Fibroblast of lung (primary cell): ENCODE data around the gene CCDC183. TPM values are rescaled to one million over a fixed set of nuclear protein-coding genes. Genes with fewer than 3 reads are reported as not detected.
A peak's percentile ranks its signal among the peaks of the same experiment; 100 is the strongest.

Experiments
- DNase-seq, 2 donors: peaks; one replicate each; pipeline versions ENCODE4 v3.0.0 to v3.0.0-alpha.2; 2010; ENCODE audit warnings: low read depth in 2 of 2
- H2AFZ ChIP-seq: 2 replicates; pipeline ENCODE4 v1.5.1; 2012; ENCODE audit warnings: low read length, control low read depth, inconsistent platforms
- H3K27ac ChIP-seq: 2 replicates; pipeline ENCODE4 v1.5.1; 2011; ENCODE audit warnings: low read length, control low read depth; ENCODE audit not compliant: insufficient read depth
- H3K27me3 ChIP-seq: 2 replicates; pipeline ENCODE4 v1.5.1; 2011; ENCODE audit warnings: mild to moderate bottlenecking, low read length; ENCODE audit not compliant: control insufficient read depth, insufficient read depth
- H3K36me3 ChIP-seq: 2 replicates; pipeline ENCODE4 v1.5.1; 2011; ENCODE audit warnings: low read length; ENCODE audit not compliant: control insufficient read depth, insufficient read depth
- H3K4me1 ChIP-seq: 2 replicates; pipeline ENCODE4 v1.5.1; 2011; ENCODE audit warnings: low read length; ENCODE audit not compliant: control insufficient read depth, insufficient read depth; ENCODE audit errors: extremely low read depth
- H3K4me2 ChIP-seq: 2 replicates; pipeline ENCODE4 v1.5.1; 2011; ENCODE audit warnings: low read length, control low read depth; ENCODE audit not compliant: insufficient read depth; ENCODE audit errors: extremely low read depth
- H3K4me3 ChIP-seq, 4 experiments: fragments of 200-600 bp in 1 of 4; sonication (generic) in 1 of 4; replicated peaks in 1 of 4; 2 replicates each; pipeline ENCODE4 v1.5.1; 2011 to 2016; ENCODE audit warnings: low read length in 4 of 4, low read depth in 3 of 4, mild to moderate bottlenecking in 3 of 4, control low read depth in 2 of 4, inconsistent platforms in 1 of 4, mixed read lengths in 1 of 4; ENCODE audit not compliant: insufficient read depth in 1 of 4; ENCODE audit errors: control extremely low read depth in 1 of 4
- H3K79me2 ChIP-seq: 2 replicates; pipeline ENCODE4 v1.5.1; 2012; ENCODE audit warnings: mild to moderate bottlenecking, low read length, inconsistent platforms; ENCODE audit not compliant: control insufficient read depth, insufficient read depth
- H3K9ac ChIP-seq: 2 replicates; pipeline ENCODE4 v1.5.1; 2011; ENCODE audit warnings: mild to moderate bottlenecking, low read length, control low read depth; ENCODE audit not compliant: insufficient read depth
- H3K9me3 ChIP-seq: 2 replicates; pipeline ENCODE4 v1.5.1; 2012; ENCODE audit warnings: low read depth, low read length; ENCODE audit not compliant: control insufficient read depth, insufficient read depth
- H4K20me1 ChIP-seq: 2 replicates; pipeline ENCODE4 v1.5.1; 2011; ENCODE audit warnings: low read length; ENCODE audit not compliant: control insufficient read depth, insufficient read depth; ENCODE audit errors: extremely low read depth
- EZH2 ChIP-seq: IDR thresholded peaks from 2 replicates; pipeline ENCODE4 v1.5.1; 2012; ENCODE audit warnings: low read length, control low read depth, mild to moderate bottlenecking; ENCODE audit errors: missing control alignments
- polyA plus RNA-seq, 2 donors: library from polyadenylated mRNA; depleted of rRNA in 1 of 2; stranded (reverse) in 1 of 2; unstranded in 1 of 2; fragments of >200 nt; gene quantifications; 2 replicates each; pipeline ENCODE4 v1.2.1, GENCODE V29; 2011 to 2012; ENCODE audit warnings: missing spikeins in 1 of 2
- total RNA-seq: library from RNA; depleted of rRNA; stranded (reverse); fragments of >200 nt; gene quantifications from 2 replicates; pipeline ENCODE4 v1.2.1, GENCODE V29; 2014
- TF ChIP-seq, protein P1 (sequence below), 2 donors: IDR thresholded peaks in 1 of 2; conservative IDR thresholded peaks in 1 of 2; 1 replicate in 1 of 2; 2 replicates in 1 of 2; pipeline ENCODE4 v1.5.1; 2011 to 2012; ENCODE audit warnings: low read length in 2 of 2, control low read depth in 1 of 2, inconsistent platforms in 1 of 2, low read depth in 1 of 2, mild to moderate bottlenecking in 1 of 2

The CCDC183 gene
- total and polyA plus RNA-seq, 2 donors (not counting 1 experiment from before 2014, with no cell fraction given), result 0.35 to 0.99 TPM

DNA sequence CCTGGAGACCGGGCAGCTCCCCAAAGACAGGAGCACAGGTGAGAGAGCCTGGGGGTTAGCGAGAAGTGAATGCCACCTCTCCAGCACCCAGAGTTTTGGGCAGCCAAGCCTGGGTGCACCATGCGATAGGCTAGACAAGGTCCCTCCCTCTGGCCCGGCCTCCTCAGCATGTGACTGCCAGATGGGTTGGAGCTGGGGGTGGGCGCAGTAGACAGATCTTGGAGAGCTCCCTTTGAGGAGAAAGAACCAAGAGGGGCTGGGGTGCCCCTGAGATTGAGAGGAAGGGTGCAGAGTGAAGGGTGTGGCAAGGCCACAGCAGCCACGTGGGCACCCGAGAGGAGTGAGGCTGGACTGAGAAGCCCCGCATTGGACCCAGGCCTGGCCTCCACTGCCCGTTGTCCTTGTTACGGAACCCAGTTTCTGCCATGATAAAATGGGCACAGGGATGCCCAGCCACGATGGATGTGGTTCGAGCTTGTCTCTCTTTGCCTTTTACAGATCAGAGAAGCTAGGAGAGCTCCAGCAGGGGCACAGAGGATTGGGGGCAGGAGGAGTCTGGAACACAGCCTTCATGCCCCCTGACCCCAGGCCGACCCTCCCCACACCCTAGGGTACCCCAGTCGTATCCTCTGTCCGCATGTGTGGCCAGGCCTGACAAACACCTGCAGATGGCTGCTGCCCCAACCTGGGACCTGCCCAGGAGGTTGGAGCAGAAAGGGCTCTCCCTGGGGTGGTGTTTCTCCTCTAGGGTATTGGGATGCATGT is 3.6 kb upstream of the CCDC183 start:
- peaks cover 4% of the 10 kb centered on the region for H3K4me1 ChIP-seq
- H3K27me3 ChIP-seq, result peaks cover 10% of the 10 kb centered on the region
- no peak for DNase-seq
- TF ChIP-seq EZH2, result no peak
- TF ChIP-seq, protein P1, sequence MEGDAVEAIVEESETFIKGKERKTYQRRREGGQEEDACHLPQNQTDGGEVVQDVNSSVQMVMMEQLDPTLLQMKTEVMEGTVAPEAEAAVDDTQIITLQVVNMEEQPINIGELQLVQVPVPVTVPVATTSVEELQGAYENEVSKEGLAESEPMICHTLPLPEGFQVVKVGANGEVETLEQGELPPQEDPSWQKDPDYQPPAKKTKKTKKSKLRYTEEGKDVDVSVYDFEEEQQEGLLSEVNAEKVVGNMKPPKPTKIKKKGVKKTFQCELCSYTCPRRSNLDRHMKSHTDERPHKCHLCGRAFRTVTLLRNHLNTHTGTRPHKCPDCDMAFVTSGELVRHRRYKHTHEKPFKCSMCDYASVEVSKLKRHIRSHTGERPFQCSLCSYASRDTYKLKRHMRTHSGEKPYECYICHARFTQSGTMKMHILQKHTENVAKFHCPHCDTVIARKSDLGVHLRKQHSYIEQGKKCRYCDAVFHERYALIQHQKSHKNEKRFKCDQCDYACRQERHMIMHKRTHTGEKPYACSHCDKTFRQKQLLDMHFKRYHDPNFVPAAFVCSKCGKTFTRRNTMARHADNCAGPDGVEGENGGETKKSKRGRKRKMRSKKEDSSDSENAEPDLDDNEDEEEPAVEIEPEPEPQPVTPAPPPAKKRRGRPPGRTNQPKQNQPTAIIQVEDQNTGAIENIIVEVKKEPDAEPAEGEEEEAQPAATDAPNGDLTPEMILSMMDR (conservative IDR thresholded peaks at IDR 0.05 in 1 of 2, IDR thresholded peaks at IDR 0.05 in 1 of 2; ENCODE audit: low read depth in 1 of 2, low read length in 2 of 2), result no peak
- no peak overlapping the region for H3K9ac ChIP-seq
- peak overlapping the region; percentile 90 for H3K4me2 ChIP-seq
- H3K36me3 ChIP-seq, result peaks cover 2% of the 10 kb centered on the region
- no peak overlapping the region for H2AFZ ChIP-seq
- H4K20me1 ChIP-seq, result no peaks in the 10 kb centered on the region
- H3K4me3 ChIP-seq, result peak overlapping the region in 1 of 4 experiments; percentile 90
- H3K79me2 ChIP-seq, result peaks cover 4% of the 10 kb centered on the region
- no peaks in the 10 kb centered on the region for H3K9me3 ChIP-seq
- no peak overlapping the region for H3K27ac ChIP-seq

GRCh38 chr9:136793086-136793946 is 2.8 kb upstream of the CCDC183 start:
- Histone ChIP-seq H3K36me3 (peaks cover 2% of the 10 kb centered on the region), H3K27ac (no peak overlapping the region), H4K20me1 (no peaks in the 10 kb centered on the region), H2AFZ (no peak overlapping the region), H3K9me3 (no peaks in the 10 kb centered on the region), H3K4me2 (no peak overlapping the region), H3K4me1 (peaks cover 4% of the 10 kb centered on the region), H3K79me2 (peaks cover 4% of the 10 kb centered on the region), H3K4me3 (no peak overlapping the region), H3K9ac (no peak overlapping the region), H3K27me3 (peaks cover 10% of the 10 kb centered on the region)
- no peak for TF ChIP-seq EZH2
- TF ChIP-seq, protein P1 (conservative IDR thresholded peaks at IDR 0.05 in 1 of 2, IDR thresholded peaks at IDR 0.05 in 1 of 2; ENCODE audit: low read depth in 1 of 2, low read length in 2 of 2), result no peak
- DNase-seq, result no peak

DNA sequence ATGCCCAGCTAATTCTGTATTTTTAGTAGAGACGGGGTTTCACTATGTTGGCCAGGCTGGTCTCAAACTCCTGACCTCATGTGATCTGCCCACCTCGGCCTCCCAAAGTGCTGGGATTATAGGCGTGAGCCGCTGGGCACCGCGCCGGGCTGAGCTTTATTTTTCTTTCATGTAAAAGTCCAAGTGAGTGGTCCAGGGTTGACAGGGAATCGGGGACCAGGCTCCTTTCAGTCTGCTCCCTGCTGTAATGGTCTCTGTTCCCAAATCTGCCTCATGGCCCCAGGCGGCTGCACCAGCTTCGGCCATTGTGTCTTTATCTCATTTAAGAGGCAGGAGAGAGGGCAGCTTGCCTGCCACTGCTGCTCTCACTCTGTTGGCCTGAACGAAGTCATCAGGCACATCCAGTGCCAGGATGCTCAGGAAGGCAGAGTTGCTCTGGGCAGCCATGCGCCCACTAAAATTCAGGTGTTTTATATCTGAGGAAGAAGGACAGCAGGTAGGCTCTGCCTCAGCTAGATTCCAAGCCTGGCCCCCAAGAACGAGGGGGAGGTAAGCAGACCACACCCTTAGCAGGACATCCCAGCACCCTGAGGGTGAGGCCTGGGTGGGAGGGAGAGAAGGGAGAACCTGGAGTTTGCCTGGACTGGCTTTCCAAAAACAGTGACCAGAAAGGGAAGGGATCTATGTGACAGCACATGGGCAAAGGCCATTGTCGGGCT is 1.7 kb upstream of the CCDC183 start:
- Histone ChIP-seq H4K20me1 (no peaks in the 10 kb centered on the region), H3K79me2 (peaks cover 4% of the 10 kb centered on the region), H3K4me2 (no peak overlapping the region), H3K27ac (no peak overlapping the region), H3K36me3 (peaks cover 2% of the 10 kb centered on the region), H3K9ac (no peak overlapping the region), H3K9me3 (no peaks in the 10 kb centered on the region), H3K4me3 (no peak overlapping the region), H3K4me1 (peaks cover 4% of the 10 kb centered on the region), H3K27me3 (peaks cover 20% of the 10 kb centered on the region), H2AFZ (no peak overlapping the region)
- TF ChIP-seq EZH2, result no peak
- TF ChIP-seq, protein P1 (conservative IDR thresholded peaks at IDR 0.05 in 1 of 2, IDR thresholded peaks at IDR 0.05 in 1 of 2; ENCODE audit: low read depth in 1 of 2, low read length in 2 of 2), result no peak
- DNase-seq, result no peak
